ENCODE results near the gene CACNG8.
A peak's percentile ranks its signal among the peaks of the same experiment; 100 is the strongest.

CACNG8 gene

GRCh38 chr19:54014920-54015560, 52.3 kb downstream of the CACNG8 start (continued):
- TF ChIP-seq ZNF148 (tag by site-specific recombination; IDR thresholded peaks at IDR 0.05; ENCODE audit: borderline replicate concordance) (no peak), KLF10 (tag by site-specific recombination; IDR thresholded peaks at IDR 0.05) (no peak), ATF2 (tag by site-specific recombination; IDR thresholded peaks at IDR 0.05; ENCODE audit: low read depth) (0 out of 2 replicates have a peak, but pooled peaks have one; percentile 23), FEZF1 (tag by site-specific recombination; IDR thresholded peaks at IDR 0.05) (peak; percentile 77), TRIM28 (IDR thresholded peaks at IDR 0.05; ENCODE audit: borderline replicate concordance, low read length) (no peak; the same call in 1 of the 2 replicates), ZNF350 (tag by site-specific recombination; IDR thresholded peaks at IDR 0.05) (no peak), ZFP37 (tag by site-specific recombination; IDR thresholded peaks at IDR 0.05) (no peak), ZNF626 (tag by site-specific recombination; IDR thresholded peaks at IDR 0.05) (no peak), OVOL3 (tag by site-specific recombination; IDR thresholded peaks at IDR 0.05) (peak; percentile 55; the same call in 1 of the 2 replicates), ZNF544 (tag by site-specific recombination; IDR thresholded peaks at IDR 0.05) (no peak), ZNF76 (tag by site-specific recombination; IDR thresholded peaks at IDR 0.05; ENCODE audit: borderline replicate concordance, low read depth) (no peak), KLF17 (tag by site-specific recombination; IDR thresholded peaks at IDR 0.05) (0 out of 2 replicates have a peak, but pooled peaks have one; percentile 35), GLIS2 (tag by site-specific recombination; IDR thresholded peaks at IDR 0.05) (peak; percentile 45; the same call in 1 of the 2 replicates), ZNF623 (tag by site-specific recombination; IDR thresholded peaks at IDR 0.05) (no peak), ZNF341 (tag by site-specific recombination; IDR thresholded peaks at IDR 0.05; ENCODE audit: low read depth) (peak; percentile 41; the same call in 1 of the 2 replicates), KLF9 (tag by site-specific recombination; IDR thresholded peaks at IDR 0.05; ENCODE audit: low read depth) (no peak), ZNF530 (tag by site-specific recombination; IDR thresholded peaks at IDR 0.05; ENCODE audit: low read depth) (no peak), ZNF155 (tag by site-specific recombination; IDR thresholded peaks at IDR 0.05) (no peak), MEIS1 (CRISPR knock-in tag; IDR thresholded peaks at IDR 0.05; ENCODE audit: borderline replicate concordance) (no peak), ZNF302 (tag by site-specific recombination; IDR thresholded peaks at IDR 0.05; ENCODE audit: low read depth) (no peak), RBAK (tag by site-specific recombination; IDR thresholded peaks at IDR 0.05) (no peak), ZNF501 (tag by site-specific recombination; IDR thresholded peaks at IDR 0.05) (no peak), ZNF398 (tag by site-specific recombination; IDR thresholded peaks at IDR 0.05) (no peak), ZBTB1 (tag by site-specific recombination; IDR thresholded peaks at IDR 0.05) (no peak), ZNF24 (tag by site-specific recombination; IDR thresholded peaks at IDR 0.05) (peak; percentile 77; the same call in 1 of the 2 replicates), ZIC2 (tag by site-specific recombination; IDR thresholded peaks at IDR 0.05) (peak; percentile 94), ZNF19 (tag by site-specific recombination; IDR thresholded peaks at IDR 0.05; ENCODE audit: low read depth) (no peak), ZNF169 (tag by site-specific recombination; IDR thresholded peaks at IDR 0.05) (no peak), PRDM1 (tag by site-specific recombination; IDR thresholded peaks at IDR 0.05) (no peak), ZBTB49 (tag by site-specific recombination; IDR thresholded peaks at IDR 0.05; ENCODE audit: low read depth) (no peak), ZNF473 (tag by site-specific recombination; IDR thresholded peaks at IDR 0.05) (no peak), ZBTB7A (tag by site-specific recombination; IDR thresholded peaks at IDR 0.05; ENCODE audit: low read depth) (no peak), ZNF843 (tag by site-specific recombination; IDR thresholded peaks at IDR 0.05) (peak; percentile 83)

All from HEK293 (cell line).